Neural progenitor cell (in vitro differentiated cells): Measurements from ENCODE around the gene LGSN. TPM values are rescaled to one million over a fixed set of nuclear protein-coding genes. Genes with fewer than 3 reads are reported as not detected.

Source experiments
- DNase-seq: peaks from one replicate; pipeline ENCODE4 v3.0.0-alpha.2; 2016; ENCODE audit warnings: low spot score
- H2AFZ ChIP-seq: fragments of 200-600 bp; sonication (generic); replicated peaks from 2 replicates; pipeline ENCODE4 v1.6.1; 2016; ENCODE audit warnings: antibody characterized with exemption
- H3F3A ChIP-seq: fragments of 200-600 bp; sonication (generic); 2 replicates; pipeline ENCODE4 v1.6.1; 2016; ENCODE audit warnings: antibody characterized with exemption, low read depth
- H3K27ac ChIP-seq: fragments of 200-600 bp; sonication (generic); 2 replicates; pipeline ENCODE4 v1.5.1; 2016; ENCODE audit warnings: mild to moderate bottlenecking
- H3K27me3 ChIP-seq: fragments of 200-600 bp; sonication (generic); 2 replicates; pipeline ENCODE4 v1.6.1; 2016; ENCODE audit warnings: mild to moderate bottlenecking, moderate library complexity
- H3K36me3 ChIP-seq: fragments of 200-600 bp; sonication (generic); 2 replicates; pipeline ENCODE4 v1.5.1; 2016
- H3K4me1 ChIP-seq: fragments of 200-600 bp; sonication (generic); 2 replicates; pipeline ENCODE4 v1.6.1; 2016; ENCODE audit warnings: mixed run types
- H3K4me2 ChIP-seq: fragments of 200-600 bp; sonication (generic); 2 replicates; pipeline ENCODE4 v1.6.1; 2016
- H3K4me3 ChIP-seq: fragments of 200-600 bp; sonication (generic); 2 replicates; pipeline ENCODE4 v1.5.1; 2016
- H3K79me2 ChIP-seq: fragments of 200-600 bp; sonication (generic); 2 replicates; pipeline ENCODE4 v1.6.1; 2016; ENCODE audit warnings: low read depth
- H3K9ac ChIP-seq: fragments of 200-600 bp; sonication (generic); 2 replicates; pipeline ENCODE4 v1.6.1; 2016
- H3K9me3 ChIP-seq: fragments of 200-600 bp; sonication (generic); 2 replicates; pipeline ENCODE4 v1.5.1; 2016; ENCODE audit warnings: low read depth
- H4K20me1 ChIP-seq: fragments of 200-600 bp; sonication (generic); 2 replicates; pipeline ENCODE4 v1.6.1; 2016; ENCODE audit warnings: low read depth
- H3K27ac Mint-ChIP-seq: 3 replicates; pipeline ENCODE4 v1.8.0; 2021; ENCODE audit warnings: mixed read lengths
- H3K27me3 Mint-ChIP-seq: 2 replicates; pipeline ENCODE4 v1.8.0; 2022; ENCODE audit warnings: low read depth, mild to moderate bottlenecking, inconsistent platforms, moderate library complexity, mixed read lengths; ENCODE audit not compliant: insufficient read depth
- H3K36me3 Mint-ChIP-seq: 3 replicates; pipeline ENCODE4 v1.8.0; 2021; ENCODE audit warnings: mixed read lengths
- H3K4me1 Mint-ChIP-seq: 3 replicates; pipeline ENCODE4 v1.8.0; 2021; ENCODE audit warnings: mixed read lengths
- H3K4me3 Mint-ChIP-seq: 3 replicates; pipeline ENCODE4 v1.8.0; 2021; ENCODE audit warnings: mild to moderate bottlenecking, moderate library complexity, mixed read lengths
- H3K9me3 Mint-ChIP-seq: 3 replicates; pipeline ENCODE4 v1.8.0; 2020; ENCODE audit warnings: mixed read lengths
- CTCF ChIP-seq: fragments of 200-600 bp; sonication (generic); IDR thresholded peaks from 2 replicates; pipeline ENCODE4 v1.5.1; 2017; ENCODE audit warnings: antibody characterized with exemption, mild to moderate bottlenecking
- EZH2 ChIP-seq: fragments of 200-600 bp; sonication (generic); IDR thresholded peaks from 2 replicates; pipeline ENCODE4 v1.6.1; 2017; ENCODE audit warnings: antibody characterized with exemption, mild to moderate bottlenecking, moderate library complexity
- EZH2phosphoT487 ChIP-seq: fragments of 200-600 bp; sonication (generic); IDR thresholded peaks from 2 replicates; pipeline ENCODE4 v1.6.1; 2017; ENCODE audit warnings: antibody characterized with exemption
- total RNA-seq: library from RNA; depleted of rRNA; stranded (reverse); fragments of >200 nt; gene quantifications from 2 replicates; pipeline ENCODE4 v1.2.3, GENCODE V29; 2015; ENCODE audit warnings: low replicate concordance

LGSN gene
- total RNA-seq, 1 donor from 2014 or later, result 0.09 TPM

DNA sequence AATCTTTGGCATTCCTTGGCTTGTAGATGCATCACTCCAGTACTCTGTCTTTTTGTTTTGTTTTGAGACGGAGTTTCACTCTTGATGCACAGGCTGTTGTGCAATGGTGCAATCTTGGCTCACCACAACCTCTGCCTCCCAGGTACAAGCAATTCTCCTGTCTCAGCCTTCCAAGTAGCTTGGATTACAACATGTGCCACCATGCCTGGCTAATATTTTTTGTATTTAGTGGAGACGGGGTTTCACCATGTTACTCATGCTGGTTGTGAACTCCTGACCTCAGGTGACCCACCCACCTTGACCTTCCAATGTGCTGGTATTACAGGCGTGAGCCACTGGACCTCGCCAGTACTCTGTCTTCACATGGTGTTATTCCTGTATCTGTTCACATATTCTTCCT is 35.8 kb upstream of the LGSN start:
- no peak overlapping the region for H3K4me3 Mint-ChIP-seq
- H3K36me3 Mint-ChIP-seq, result no peaks in the 10 kb centered on the region
- no peaks in the 10 kb centered on the region for H3F3A ChIP-seq
- no peaks in the 10 kb centered on the region for H4K20me1 ChIP-seq
- no peak overlapping the region for H3K27ac Mint-ChIP-seq
- H3K4me2 ChIP-seq, result no peak overlapping the region
- no peak for DNase-seq
- no peak overlapping the region for H3K27ac ChIP-seq
- no peaks in the 10 kb centered on the region for H3K79me2 ChIP-seq
- no peak overlapping the region for H3K4me3 ChIP-seq
- no peaks in the 10 kb centered on the region for H3K4me1 Mint-ChIP-seq
- H3K9ac ChIP-seq, result no peak overlapping the region
- no peaks in the 10 kb centered on the region for H3K27me3 Mint-ChIP-seq
- H3K9me3 ChIP-seq, result no peaks in the 10 kb centered on the region
- H3K4me1 ChIP-seq, result no peaks in the 10 kb centered on the region
- H3K9me3 Mint-ChIP-seq, result peaks cover 5% of the 10 kb centered on the region
- H3K27me3 ChIP-seq, result no peaks in the 10 kb centered on the region
- H3K36me3 ChIP-seq, result no peaks in the 10 kb centered on the region
- TF ChIP-seq EZH2phosphoT487, result no peak
- TF ChIP-seq CTCF, result no peak
- TF ChIP-seq EZH2, result no peak
- no peak overlapping the region for H2AFZ ChIP-seq

GRCh38 chr6:63353286-63353630 is 33.5 kb upstream of the LGSN start:
- H3K79me2 ChIP-seq, result no peaks in the 10 kb centered on the region
- Mint-ChIP-seq H3K36me3 (no peaks in the 10 kb centered on the region), H3K27me3 (no peaks in the 10 kb centered on the region), H3K4me1 (no peaks in the 10 kb centered on the region), H3K4me3 (no peak overlapping the region), H3K27ac (no peak overlapping the region), H3K9me3 (no peaks in the 10 kb centered on the region)
- no peak for DNase-seq
- H3K9ac ChIP-seq, result no peak overlapping the region
- H3K27ac ChIP-seq, result no peak overlapping the region
- H2AFZ ChIP-seq, result peak overlapping the region; percentile 88
- H3K36me3 ChIP-seq, result no peaks in the 10 kb centered on the region
- no peaks in the 10 kb centered on the region for H3K4me1 ChIP-seq
- TF ChIP-seq EZH2phosphoT487 (no peak), EZH2 (no peak), CTCF (no peak)
- no peak overlapping the region for H3K4me3 ChIP-seq
- H3F3A ChIP-seq, result no peaks in the 10 kb centered on the region
- no peak overlapping the region for H3K4me2 ChIP-seq
- no peaks in the 10 kb centered on the region for H3K27me3 ChIP-seq
- H4K20me1 ChIP-seq, result no peaks in the 10 kb centered on the region
- H3K9me3 ChIP-seq, result no peaks in the 10 kb centered on the region

DNA sequence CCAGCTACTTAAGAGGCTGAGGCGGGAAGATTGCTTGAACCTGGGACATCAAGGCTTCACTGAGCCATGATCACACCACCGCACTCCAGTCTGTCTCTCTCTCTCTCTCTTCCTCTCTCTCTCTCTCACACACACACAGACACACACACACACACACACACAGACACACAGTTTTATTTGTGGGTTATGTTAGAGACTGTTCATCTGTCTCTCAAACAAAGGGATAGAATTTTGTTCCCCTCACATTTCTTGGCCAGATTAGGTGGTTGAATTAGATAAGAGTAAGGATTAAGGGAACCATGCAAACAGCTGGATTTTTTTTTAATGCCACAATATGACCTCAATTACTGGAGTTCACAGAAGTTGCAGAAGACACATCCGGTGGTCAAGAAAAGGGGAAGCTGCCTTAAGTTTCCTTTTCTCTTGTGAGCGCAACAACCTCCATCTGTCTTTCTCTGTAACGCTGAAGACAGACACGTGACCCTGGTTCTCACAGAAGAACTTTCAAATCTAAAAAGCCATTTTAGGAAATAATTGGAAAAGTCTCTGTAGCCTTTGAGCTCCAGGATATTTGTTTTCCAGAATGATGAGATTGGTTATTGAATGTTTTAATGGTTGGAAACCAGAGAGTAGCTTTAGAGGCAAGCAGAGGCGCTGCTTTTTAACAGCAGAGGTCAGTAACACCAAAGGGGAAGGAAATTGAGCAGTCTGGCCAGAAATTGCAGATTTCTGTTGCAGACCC is 32.9 kb upstream of the LGSN start:
- Histone ChIP-seq H3K36me3 (no peaks in the 10 kb centered on the region), H3K27me3 (no peaks in the 10 kb centered on the region), H3K9ac (no peak overlapping the region), H3K4me1 (no peaks in the 10 kb centered on the region), H4K20me1 (no peaks in the 10 kb centered on the region), H2AFZ (peak overlapping the region; percentile 88), H3F3A (no peaks in the 10 kb centered on the region), H3K4me2 (no peak overlapping the region), H3K79me2 (no peaks in the 10 kb centered on the region), H3K9me3 (no peaks in the 10 kb centered on the region), H3K4me3 (no peak overlapping the region), H3K27ac (no peak overlapping the region)
- no peak overlapping the region for H3K27ac Mint-ChIP-seq
- no peak for TF ChIP-seq EZH2phosphoT487
- TF ChIP-seq CTCF, result peak; percentile 69
- TF ChIP-seq EZH2, result no peak
- no peaks in the 10 kb centered on the region for H3K9me3 Mint-ChIP-seq
- H3K4me3 Mint-ChIP-seq, result no peak overlapping the region
- DNase-seq, result peak; percentile 57
- no peaks in the 10 kb centered on the region for H3K36me3 Mint-ChIP-seq
- no peaks in the 10 kb centered on the region for H3K4me1 Mint-ChIP-seq
- H3K27me3 Mint-ChIP-seq, result no peaks in the 10 kb centered on the region
